Measurements from ENCODE around the gene TRRAP.

Gene TRRAP

DNA sequence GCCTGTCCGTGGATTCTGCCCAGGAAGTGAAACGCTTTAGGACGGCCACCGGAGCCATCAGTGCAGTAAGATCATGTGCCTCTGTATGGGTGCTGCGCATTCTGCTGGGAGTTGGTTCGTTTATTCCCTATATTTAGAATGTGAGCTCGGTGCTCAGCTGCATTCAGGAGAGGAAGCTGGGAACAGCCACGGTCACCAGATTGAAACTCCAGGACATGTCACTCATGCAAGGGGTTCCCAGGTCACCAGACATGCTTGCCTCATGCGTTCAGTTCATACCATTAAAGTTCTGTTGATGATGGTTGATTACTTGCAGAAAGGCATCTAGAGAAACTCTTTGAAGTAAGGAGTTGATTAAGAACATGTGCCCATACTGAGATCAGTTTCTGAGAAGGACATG is 78.1 kb downstream of the TRRAP start:
- no peak for DNase-seq

DNA sequence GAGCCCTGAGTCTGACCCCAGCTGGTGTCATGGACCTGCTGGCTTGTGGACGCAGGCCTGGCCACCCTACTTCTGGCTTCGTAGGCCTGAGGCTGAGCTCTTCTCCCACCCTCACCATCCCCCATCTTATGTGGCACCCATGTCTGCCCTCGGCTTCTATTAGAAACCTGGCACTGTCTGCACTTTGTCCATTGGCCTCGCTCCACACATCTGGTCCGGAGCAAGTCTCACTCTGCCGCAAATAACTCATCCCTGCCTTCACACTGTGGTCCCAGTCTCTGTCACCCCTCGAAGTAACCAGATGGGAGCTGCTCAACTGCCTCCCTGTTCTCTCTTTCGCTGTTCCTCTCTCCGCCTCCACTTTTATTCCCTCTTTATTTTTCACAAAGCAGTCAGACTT is 78.6 kb downstream of the TRRAP start:
- no peak for DNase-seq

DNA sequence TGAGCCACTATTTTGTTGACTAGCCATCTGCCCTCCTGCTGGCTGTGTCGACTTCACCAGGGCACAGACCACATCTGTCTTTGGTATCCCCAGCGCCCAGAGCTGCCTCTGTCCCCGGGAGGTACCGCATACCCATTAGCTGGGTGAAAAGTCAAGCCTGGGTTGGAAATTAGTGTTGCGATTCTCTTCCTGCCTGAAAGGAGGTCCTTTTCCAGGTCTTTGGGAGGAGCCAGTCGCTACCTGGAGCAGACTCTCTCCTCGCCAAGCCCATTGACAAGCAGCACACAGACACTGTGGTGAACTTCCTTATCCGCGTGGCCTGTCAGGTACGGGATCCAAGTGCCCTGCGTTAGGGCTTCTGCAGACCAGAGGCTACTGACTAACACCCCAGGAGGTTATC is 79.4 kb downstream of the TRRAP start:
- no peak for DNase-seq

DNA sequence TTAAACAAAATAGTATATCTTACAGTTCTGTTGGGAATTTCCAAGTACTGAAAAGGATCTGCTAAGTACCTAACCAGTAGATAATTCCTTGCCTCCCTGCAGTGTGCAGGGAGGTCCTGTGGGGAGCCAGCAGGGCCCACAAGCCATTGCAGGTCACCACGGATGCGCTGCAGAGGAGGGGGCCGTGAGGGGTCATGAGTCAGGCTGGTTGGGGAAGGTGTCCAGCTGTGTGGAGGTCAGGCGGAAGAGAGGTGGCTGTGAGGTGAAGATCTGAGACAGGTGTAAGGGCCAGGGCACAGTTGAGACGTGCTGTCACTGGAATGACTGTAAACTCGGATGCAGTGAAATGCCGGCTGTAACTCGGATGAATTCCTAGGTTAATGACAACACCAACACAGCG is 80.6 kb downstream of the TRRAP start:
- DNase-seq: no peak

DNA sequence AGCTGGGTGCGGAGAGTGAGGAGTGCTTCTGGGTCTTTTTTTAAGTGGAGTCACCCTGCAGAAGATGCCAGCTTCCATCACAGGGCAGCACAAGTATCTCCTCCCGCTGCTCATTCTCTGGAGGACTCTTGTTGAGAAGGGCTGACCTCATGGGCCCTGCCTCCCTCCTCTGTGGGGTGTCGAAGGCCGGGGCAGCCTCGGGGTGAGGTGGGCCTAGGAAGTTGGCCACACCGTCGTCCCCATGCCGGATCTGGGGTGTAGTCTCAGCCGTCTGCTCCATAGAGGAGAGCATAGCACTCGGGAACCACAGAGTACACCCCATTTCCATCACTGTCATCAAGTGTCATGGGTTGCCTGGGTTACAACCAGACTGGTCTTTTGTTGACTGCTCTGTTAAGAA is 85.0 kb downstream of the TRRAP start:
- DNase-seq: no peak

DNA sequence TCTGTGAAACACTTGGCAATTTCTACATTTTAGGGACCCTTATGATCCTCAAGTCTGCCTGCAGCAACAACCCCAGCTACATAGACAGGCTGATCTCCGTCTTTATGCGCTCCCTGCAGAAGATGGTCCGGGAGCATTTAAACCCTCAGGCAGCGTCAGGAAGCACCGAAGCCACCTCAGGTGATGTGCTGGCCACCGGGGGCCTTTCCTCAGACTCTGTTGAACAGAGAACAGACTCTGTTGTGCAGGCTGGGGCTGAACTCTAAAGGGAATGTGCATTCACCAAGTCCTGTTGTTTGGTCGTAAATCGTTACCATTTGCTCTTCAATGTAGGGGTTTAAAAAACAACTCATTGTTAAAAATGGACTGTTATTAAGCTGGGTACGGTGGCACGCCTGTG is 86.3 kb downstream of the TRRAP start:
- DNase-seq: no peak

DNA sequence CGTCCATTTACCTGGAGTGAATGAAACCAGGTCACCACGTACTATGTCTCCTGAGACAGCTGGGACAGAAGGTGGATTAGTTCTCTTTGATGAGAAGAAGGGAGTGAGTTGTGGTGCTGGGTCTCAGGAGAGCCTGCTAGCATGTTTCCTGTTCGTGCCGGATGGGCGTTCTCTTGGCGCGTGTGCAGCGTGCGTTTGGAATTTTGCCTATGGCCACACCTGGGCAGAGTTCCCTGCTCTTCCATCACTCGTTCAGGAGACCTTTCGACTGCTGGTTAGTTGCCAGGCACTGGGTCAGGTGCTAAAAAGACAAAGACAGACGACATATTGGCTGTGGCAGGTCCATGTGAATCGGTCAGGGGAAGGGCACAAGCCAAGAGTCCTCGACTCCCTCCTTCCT is 90.3 kb downstream of the TRRAP start:
- no peak for DNase-seq

DNA sequence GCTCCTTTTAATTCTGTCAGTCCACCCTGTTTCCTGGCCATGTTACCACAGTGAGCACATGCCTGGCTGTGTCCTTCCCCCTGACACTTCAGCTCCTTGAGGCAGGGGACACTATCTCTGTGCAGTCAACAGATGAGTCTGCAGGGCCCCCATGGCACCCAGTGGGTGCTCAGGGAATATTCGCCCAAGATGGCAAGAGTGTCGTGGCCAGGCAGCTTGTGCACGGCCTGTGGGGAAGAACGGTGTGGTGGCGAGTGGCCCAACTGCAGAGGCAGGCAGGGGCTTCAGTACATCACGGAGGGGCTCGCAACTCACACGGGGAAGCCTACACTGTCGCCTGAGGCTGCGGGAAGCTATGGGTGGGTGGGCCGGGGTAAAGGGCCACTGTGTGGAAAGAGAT is 91.1 kb downstream of the TRRAP start:
- no peak for DNase-seq

DNA sequence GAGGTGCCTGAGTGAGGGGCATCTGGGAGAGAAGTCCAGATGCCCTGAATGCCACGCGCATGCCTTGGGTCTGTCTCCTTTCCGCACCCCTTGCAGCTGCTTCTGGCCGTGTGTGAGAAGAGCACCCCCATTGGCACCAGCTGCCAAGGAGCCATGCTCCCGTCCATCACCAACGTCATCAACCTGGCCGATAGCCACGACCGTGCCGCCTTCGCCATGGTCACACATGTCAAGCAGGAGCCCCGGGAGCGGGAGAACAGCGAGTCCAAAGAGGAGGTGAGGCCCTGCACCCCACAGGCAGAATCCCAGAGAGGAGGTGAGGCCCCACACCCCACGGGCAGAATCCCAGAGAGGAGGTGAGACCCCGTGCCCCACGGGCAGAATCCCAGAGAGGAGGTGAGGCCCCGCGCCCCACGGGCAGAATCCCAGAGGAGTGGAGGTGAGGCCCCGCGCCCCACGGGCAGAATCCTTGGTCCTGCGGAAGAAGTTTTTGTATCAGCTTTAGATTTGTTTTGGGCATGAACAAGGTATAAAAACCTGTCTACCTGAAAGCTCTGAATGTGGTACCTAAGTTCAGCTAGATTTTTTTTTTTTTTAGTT is 91.8 kb downstream of the TRRAP start:
- no peak for DNase-seq

DNA sequence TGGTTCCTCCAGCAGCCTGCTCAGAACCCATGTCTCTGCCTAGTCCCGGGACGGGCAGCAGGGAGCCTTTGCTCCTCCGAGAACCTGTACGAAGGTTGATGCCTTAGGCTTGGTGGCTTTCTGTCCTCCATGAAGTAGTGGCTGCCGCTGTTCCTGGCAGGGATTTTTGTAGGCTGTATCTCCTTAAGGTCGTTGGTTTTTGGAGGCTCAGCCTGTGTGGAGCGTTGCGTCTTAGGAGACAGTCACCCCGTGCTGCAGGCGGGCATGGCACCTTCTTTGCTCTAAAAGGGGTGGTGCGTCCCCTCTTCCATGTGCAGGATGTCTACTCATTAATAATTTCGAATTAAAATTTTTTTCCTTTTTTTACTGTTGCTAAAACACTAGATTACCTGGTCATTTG is 92.5 kb downstream of the TRRAP start:
- DNase-seq: no peak

DNA sequence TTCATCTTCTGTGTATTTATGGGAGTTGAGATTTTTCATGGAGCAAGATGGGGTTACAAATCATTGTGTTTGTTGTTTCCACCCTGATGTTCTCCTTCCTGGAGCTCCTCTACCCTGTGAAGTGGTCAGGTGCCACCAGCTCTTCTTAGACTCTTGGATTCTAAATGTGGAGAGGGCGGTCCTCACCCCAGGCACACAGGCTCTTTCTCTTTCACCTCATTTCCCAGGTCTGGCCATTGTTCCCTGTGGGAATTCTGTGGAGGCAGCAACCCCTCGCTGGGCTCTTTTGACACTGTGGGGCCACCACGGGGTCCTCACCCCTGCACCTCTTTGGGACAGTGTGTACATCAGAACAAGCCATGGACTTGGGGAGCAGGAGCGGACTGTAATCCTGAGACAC is 95.9 kb downstream of the TRRAP start:
- DNase-seq: no peak

DNA sequence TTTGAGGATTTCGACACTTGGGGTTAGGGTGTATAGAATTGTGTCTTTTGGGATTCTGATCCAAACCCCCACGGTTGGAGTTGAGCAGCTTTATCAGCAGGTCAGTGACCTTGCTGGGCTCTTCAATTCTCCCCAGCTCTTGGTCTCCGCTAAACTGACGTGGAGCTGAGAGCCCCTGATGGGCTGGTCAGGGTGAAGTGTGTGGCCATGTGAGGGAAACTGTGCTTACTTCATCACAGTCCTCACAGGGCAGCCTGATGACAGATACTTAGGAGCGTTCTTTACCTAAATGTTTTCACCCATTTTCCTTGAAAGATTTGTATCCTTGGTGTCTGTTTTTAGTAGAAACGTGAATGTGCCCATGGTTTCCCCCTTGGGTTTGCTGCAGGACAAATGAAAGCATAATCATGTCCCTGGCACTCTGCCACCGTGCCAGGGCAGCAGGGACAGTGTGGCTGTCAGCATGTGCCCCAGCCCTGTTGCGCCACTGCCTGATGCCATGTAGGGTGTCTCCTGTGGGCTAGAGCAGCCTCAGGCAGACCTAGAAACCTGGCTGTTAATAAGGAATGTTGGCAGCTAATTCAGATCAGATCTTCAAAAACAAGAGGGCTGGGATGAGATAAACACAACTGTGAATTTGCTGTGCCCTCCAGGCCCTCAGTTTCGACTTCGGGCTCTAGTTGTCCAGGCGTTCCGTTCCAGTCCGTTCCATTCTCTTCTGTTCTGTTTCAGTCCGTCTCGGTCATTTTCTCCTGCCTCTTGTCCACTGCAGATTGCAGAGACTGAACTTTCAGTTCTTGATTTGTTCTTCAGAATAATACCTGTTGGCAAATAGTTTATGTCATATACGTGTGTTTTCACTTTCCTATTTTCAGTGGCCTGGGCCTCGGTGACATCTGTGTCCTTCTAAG is 96.8 kb downstream of the TRRAP start:
- DNase-seq: no peak

DNA sequence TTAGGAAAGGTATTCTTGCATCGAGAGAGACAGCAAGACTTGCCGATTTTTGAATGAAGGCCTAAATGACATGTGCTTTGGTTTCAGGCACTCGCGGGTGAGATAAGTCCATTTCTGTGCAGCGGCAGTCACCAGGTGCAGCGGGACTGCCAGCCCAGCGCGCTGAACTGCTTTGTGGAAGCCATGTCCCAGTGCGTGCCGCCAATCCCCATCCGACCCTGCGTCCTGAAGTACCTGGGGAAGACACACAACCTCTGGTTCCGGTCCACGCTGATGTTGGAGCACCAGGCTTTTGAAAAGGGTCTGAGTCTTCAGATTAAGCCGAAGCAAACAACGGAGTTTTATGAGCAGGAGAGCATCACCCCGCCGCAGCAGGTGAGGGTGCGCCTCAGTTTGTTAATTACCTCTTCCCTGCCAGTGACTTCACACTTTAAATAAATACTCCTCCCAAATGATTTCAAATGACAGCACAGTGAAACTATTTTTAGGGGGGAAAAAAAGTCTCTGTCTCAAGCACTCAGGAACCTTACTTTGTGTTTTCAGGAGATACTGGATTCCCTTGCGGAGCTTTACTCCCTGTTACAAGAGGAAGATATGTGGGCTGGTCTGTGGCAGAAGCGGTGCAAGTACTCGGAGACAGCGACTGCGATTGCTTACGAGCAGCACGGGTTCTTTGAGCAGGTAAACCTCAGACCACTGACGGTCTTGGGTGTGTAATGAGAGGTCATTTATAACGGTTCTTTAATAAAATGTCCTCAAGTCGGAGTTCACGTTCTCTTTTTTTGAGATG is 98.3 kb downstream of the TRRAP start:
- no peak for DNase-seq

DNA sequence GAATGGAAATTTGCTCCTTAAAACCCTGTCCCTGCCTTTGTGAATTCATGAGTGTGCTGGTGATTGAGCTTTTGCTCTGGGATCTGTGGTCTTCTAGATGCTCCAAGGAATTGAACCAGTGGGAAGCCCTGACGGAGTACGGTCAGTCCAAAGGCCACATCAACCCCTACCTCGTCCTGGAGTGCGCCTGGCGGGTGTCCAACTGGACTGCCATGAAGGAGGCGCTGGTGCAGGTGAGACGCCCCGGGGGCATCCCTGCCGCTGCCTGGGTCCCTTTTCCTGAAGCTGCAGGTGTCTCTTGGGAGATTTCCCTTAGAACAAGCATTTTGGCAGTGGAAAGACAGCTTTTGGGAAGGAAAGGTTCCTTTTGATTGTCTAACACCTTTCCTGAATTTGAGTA is 100.3 kb downstream of the TRRAP start:
- DNase-seq: no peak

DNA sequence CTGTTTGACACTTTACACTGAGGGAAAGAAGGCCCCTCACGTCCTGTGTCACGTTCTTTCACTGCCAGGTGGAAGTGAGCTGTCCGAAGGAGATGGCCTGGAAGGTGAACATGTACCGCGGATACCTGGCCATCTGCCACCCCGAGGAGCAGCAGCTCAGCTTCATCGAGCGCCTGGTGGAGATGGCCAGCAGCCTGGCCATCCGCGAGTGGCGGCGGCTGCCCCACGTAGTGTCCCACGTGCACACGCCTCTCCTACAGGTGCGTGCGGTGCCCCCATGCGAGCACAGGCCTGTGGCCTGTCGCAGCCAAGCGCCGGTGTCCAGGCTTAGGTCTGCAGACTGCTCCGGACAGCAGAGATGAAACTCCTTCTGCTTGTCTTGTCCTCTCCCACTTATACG is 103.4 kb downstream of the TRRAP start:
- DNase-seq: no peak

DNA sequence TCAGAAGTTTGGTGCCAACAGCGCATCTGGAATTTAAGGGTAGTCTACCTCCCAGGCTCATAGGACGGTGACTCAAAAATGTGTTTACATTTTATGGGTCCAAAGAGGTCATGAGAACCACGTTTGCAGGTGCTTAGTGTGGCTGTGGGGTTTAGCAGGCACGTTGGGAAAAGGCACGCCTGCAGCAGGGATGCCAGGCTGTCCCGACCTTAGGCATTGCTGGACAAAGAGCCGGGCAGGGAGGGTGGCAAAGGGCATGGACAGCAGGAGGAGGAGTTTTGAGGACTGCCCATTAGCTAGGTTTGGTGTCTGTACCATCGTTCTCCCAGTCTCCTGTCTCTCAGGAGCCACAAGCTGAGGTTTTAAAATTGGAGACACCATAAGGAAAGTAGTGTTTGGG is 104.4 kb downstream of the TRRAP start:
- no peak for DNase-seq

DNA sequence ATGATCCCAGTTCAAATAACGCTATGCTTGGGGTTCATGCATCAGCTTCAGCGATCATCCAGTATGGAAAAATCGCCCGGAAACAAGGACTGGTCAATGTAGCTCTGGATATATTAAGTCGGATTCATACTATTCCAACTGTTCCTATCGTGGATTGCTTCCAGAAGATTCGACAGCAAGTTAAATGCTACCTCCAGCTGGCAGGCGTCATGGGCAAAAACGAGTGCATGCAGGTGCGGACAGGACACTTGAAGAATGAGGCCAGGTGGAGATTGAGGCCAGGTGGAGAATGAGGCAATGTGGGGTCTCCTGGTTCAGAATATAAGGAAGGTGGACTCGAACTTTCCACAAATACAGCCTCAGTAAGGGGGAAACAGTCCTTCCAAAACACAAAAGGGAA is 105.8 kb downstream of the TRRAP start:
- no peak for DNase-seq

DNA sequence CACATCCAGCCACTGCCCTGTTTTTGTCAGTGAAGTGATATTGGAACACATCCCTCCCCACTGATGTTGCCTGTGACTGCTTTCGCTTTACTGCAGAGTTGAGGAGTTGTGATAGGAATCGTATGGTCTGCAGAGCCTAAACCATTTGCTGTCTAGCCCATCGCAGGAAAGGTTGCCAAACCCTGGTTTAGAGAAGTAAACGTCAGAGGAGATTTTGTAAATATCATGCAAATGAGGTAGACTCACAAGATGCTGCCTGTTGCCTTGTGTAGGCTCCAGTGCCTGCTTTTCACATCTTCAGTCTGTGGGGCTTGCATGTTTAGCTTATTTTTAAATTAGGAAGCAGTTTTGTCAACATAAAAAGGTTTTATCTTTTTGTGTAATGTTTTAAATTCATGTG is 107.1 kb downstream of the TRRAP start:
- no peak for DNase-seq

DNA sequence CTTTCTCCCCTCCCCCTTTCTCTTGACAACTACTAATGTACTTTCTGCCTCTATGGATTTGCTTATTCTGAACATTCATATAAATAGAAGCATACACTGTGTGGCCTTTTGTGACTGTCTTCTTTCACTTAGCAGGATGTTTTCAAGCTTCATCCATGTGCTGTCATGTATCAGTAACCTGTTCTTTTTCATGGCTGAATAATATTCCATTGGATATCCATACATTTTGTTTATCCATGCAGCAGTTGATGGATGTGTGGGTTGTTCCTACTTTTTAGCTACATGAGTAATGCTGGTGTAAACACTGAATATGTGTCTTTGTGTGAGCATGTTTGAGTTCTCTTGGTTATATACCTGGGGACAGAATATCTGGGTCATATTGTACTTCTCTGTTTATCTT is 107.6 kb downstream of the TRRAP start:
- DNase-seq: no peak

DNA sequence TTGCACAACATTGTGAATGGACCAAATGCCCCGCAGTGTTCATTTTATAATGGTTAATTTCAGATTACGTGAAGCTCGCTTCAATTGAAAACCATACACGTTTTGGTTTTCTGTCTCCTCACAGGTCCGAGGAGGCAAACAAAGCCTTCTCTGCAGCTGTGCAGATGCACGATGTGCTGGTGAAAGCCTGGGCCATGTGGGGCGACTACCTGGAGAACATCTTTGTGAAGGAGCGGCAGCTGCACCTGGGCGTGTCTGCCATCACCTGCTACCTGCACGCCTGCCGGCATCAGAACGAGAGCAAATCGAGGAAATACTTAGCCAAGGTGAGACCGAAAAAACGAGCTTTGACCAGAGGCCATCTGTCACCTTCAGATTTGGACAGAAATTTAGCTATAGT is 110.3 kb downstream of the TRRAP start:
- DNase-seq: no peak

DNA sequence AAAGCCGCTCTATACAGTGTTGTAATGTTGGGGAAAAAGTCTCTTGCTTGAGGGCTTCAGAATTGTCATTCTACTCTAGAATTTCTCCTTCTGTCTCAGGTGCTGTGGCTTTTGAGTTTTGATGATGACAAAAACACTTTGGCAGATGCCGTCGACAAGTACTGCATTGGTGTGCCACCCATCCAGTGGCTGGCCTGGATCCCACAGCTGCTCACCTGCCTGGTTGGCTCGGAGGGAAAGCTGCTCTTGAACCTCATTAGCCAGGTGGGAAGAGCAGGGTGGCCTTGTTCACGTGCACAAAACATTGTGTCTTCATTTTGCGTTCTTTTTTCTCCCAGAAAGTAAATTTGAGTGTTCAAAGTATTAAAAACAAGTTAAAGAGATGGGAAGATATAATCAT is 112.0 kb downstream of the TRRAP start:
- DNase-seq: no peak

DNA sequence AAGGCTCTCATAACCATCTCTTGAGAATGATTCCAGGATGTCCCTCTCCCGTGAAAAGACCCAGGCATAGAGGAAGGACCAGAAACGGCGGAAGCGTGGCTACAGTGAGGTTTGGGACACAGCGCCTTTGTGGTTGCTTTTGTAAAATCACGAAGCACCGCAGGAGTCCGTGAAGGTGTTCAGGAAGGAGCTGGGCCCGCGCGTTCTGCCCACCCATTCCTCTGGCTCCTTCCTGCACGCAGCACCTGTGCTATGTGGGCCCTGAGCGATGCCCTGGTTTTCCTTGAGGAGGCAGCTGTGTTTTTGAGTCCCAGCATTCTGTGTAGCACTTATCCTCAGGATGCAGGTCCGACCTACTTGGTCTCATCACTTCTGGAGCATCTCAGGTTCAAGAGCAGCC is 112.8 kb downstream of the TRRAP start:
- no peak for DNase-seq

DNA sequence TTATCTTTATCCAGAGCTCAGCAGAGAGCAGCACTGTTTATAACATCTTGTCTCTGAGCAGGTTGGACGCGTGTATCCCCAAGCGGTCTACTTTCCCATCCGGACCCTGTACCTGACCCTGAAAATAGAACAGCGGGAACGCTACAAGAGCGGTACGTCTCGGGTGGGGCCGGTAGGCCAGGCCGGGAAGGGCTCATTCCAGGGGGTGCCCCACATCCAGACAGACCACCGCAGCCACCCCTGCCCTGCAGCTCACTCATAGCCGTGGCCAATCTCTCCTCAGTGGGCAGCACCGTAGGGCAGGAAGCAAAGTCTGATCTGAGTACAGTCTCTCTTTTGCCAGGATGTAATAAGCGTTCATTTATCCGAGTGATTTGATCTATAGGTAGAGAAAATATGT is 113.7 kb downstream of the TRRAP start:
- DNase-seq: no peak

All from KG1 (cell line).